Panc1 (cell line): Measurements from ENCODE around the gene SHISA8. TPM values are rescaled to one million over a fixed set of nuclear protein-coding genes. Genes with fewer than 3 reads are reported as not detected.
A peak's percentile ranks its signal among the peaks of the same experiment; 100 is the strongest.

Experiments
- ATAC-seq: fragments of 200-7000 bp; cut with Tn5 transposase; 2 replicates; pipeline ENCODE4 v1.9.1; 2020; ENCODE audit warnings: mild to moderate bottlenecking, moderate library complexity
- BruUV-seq: library from RNA; stranded (reverse); fragments of 400-500 nt; replicated peaks from 2 replicates; lab custom pipeline; 2021; lab: Mats Ljungman, UMichigan
- CTCF ChIA-PET: fragments of 300-600 bp; sonication (Branson Sonifier 250); formaldehyde crosslinking; loops from one replicate; lab custom pipeline; 2022; ENCODE audit warnings: antibody characterized with exemption; lab: Charles Lee
- POLR2A ChIA-PET: fragments of 300-600 bp; sonication (Branson Sonifier 250); formaldehyde crosslinking; loops from one replicate; lab custom pipeline; 2022; ENCODE audit warnings: antibody characterized with exemption; lab: Charles Lee
- DNase-seq: peaks from one replicate; pipeline ENCODE4 v3.0.0-alpha.2; 2010; ENCODE audit warnings: low read depth, low spot score
- H3K27ac ChIP-seq: 2 replicates; pipeline ENCODE4 v1.5.1; 2011; ENCODE audit warnings: mild to moderate bottlenecking, low read length, inconsistent platforms
- H3K27me3 ChIP-seq: fragments of 200-500 bp; sonication (Bioruptor generic); 2 replicates; pipeline ENCODE4 v1.6.0; 2014; ENCODE audit warnings: low read length, inconsistent platforms; ENCODE audit not compliant: control insufficient read depth, insufficient read depth
- H3K36me3 ChIP-seq: fragments of 200-500 bp; sonication (Bioruptor generic); 2 replicates; pipeline ENCODE4 v1.5.1; 2014; ENCODE audit warnings: inconsistent platforms, mild to moderate bottlenecking, low read length, moderate library complexity; ENCODE audit not compliant: control insufficient read depth, insufficient read depth
- H3K4me1 ChIP-seq: 2 replicates; pipeline ENCODE4 v1.5.1; 2011; ENCODE audit warnings: inconsistent platforms, mild to moderate bottlenecking, low read length, moderate library complexity; ENCODE audit not compliant: control insufficient read depth, insufficient read depth
- H3K4me3 ChIP-seq, 2 experiments: 2 replicates each; pipeline ENCODE4 v1.5.1; 2011 to 2012; ENCODE audit warnings: low read depth in 2 of 2, low read length in 2 of 2, mild to moderate bottlenecking in 2 of 2, inconsistent platforms in 1 of 2, moderate library complexity in 1 of 2
- H3K9me3 ChIP-seq: fragments of 200-500 bp; sonication (Bioruptor generic); 2 replicates; pipeline ENCODE4 v1.5.1; 2014; ENCODE audit warnings: low read depth, mild to moderate bottlenecking, inconsistent platforms, low read length, moderate library complexity; ENCODE audit not compliant: control insufficient read depth, insufficient read depth
- CTCF ChIP-seq: fragments of 450-650 bp; IDR thresholded peaks from 2 replicates; pipeline ENCODE4 v1.5.1; 2017; ENCODE audit warnings: mild to moderate bottlenecking
- POLR2AphosphoS5 ChIP-seq: IDR thresholded peaks from 2 replicates; pipeline ENCODE4 v1.6.1; 2012; ENCODE audit warnings: mild to moderate bottlenecking, low read depth, low read length, moderate library complexity
- REST ChIP-seq, 2 experiments: IDR thresholded peaks; 2 replicates each; pipeline ENCODE4 v1.6.1; 2011 to 2012; ENCODE audit warnings: low read depth in 2 of 2, control low read depth in 1 of 2, low read length in 1 of 2, mild to moderate bottlenecking in 1 of 2, moderate library complexity in 1 of 2; ENCODE audit not compliant: insufficient read depth in 1 of 2
- SIN3A ChIP-seq: IDR thresholded peaks from 2 replicates; pipeline ENCODE4 v1.6.1; 2012; ENCODE audit warnings: low read depth, mild to moderate bottlenecking, low read length, moderate library complexity, borderline replicate concordance; ENCODE audit not compliant: insufficient read depth
- TCF7L2 ChIP-seq: IDR thresholded peaks from 2 replicates; pipeline ENCODE4 v1.6.1; 2011; ENCODE audit warnings: mild to moderate bottlenecking, low read depth, low read length, inconsistent platforms
- in situ Hi-C: cut with HindIII; loops from 2 replicates; pipeline ENCODE4 v1.10.0; 2016; ENCODE audit warnings: low sequenced_read_pairs, low pct_unique_long_range_greater_than_20kb
- intact Hi-C: fragments of 100-400 bp; cut with micrococcal nuclease; formaldehyde crosslinking; loops from one replicate; pipeline ENCODE4 v1.10.0; 2022; ENCODE audit not compliant: unreplicated experiment
- total RNA-seq: library from RNA; stranded (reverse); gene quantifications from one replicate; pipeline ENCODE4 v1.2.1, GENCODE V29; 2021; ENCODE audit not compliant: unreplicated experiment

Gene SHISA8
- total RNA-seq, 1 experiment from 2014 or later, result 0.62 TPM

- POLR2A ChIA-PET, result no interaction called here
- DNase-seq (no peak), ATAC-seq (0 out of 2 replicates have a peak, but pooled peaks have one; percentile 29)
- CTCF ChIA-PET, result no interaction called here
- intact Hi-C loops (no loop called here), in situ Hi-C loops (no loop called here)
- Histone ChIP-seq H3K4me1 (no peaks in the 10 kb centered on the region), H3K36me3 (no peaks in the 10 kb centered on the region), H3K4me3 (no peak overlapping the region), H3K27ac (no peak overlapping the region), H3K27me3 (no peaks in the 10 kb centered on the region), H3K9me3 (no peaks in the 10 kb centered on the region)
- TF ChIP-seq CTCF (no peak), REST (IDR thresholded peaks at IDR 0.05; ENCODE audit: insufficient read depth in 1 of 2, low read depth in 2 of 2, low read length in 1 of 2) (no peak), SIN3A (no peak), TCF7L2 (no peak), POLR2AphosphoS5 (no peak)
- no TSS peak for BruUV-seq
Measured at GRCh38 chr22:41933411-41934177, 18.7 kb upstream of the SHISA8 start.

- no peaks in the 10 kb centered on the region for H3K4me1 ChIP-seq
- CTCF ChIA-PET, result no interaction called here
Measured at GRCh38 chr22:41932353-41932752, 17.5 kb upstream of the SHISA8 start.

More at GRCh38 chr22:41932353-41932752, 17.5 kb upstream of the SHISA8 start:
- DNase-seq (no peak), ATAC-seq (no peak)
- intact Hi-C loops, result no loop called here
- Histone ChIP-seq H3K36me3 (no peaks in the 10 kb centered on the region), H3K27me3 (no peaks in the 10 kb centered on the region), H3K4me3 (no peak overlapping the region), H3K27ac (no peak overlapping the region), H3K9me3 (no peaks in the 10 kb centered on the region)
- TF ChIP-seq CTCF, result no peak
- no peak for TF ChIP-seq REST (IDR thresholded peaks at IDR 0.05; ENCODE audit: insufficient read depth in 1 of 2, low read depth in 2 of 2, low read length in 1 of 2)
- TF ChIP-seq POLR2AphosphoS5, result no peak
- no peak for TF ChIP-seq SIN3A
- no peak for TF ChIP-seq TCF7L2
- BruUV-seq, result no TSS peak
- in situ Hi-C loops, result no loop called here
- POLR2A ChIA-PET, result no interaction called here
